RWPE2 (cell line): ENCODE data around the gene TMEM238L.

ENCODE experiments used
- ATAC-seq: fragments of 200-7000 bp; cut with Tn5 transposase; 3 replicates; pipeline ENCODE4 v1.9.1; 2021; ENCODE audit warnings: low read depth
- DNase-seq: peaks from one replicate; pipeline ENCODE4 v3.0.0-alpha.2; 2020; ENCODE audit warnings: low spot score
- H3K27ac ChIP-seq: fragments of 450-650 bp; 2 replicates; pipeline ENCODE4 v1.5.1; 2017; ENCODE audit warnings: mild to moderate bottlenecking; ENCODE audit not compliant: poor library complexity, severe bottlenecking
- H3K27me3 ChIP-seq: fragments of 250-450 bp; sonication (Bioruptor Pico); 2 replicates; pipeline ENCODE4 v1.5.1; 2021; ENCODE audit warnings: mild to moderate bottlenecking, moderate library complexity; ENCODE audit not compliant: insufficient read depth, poor library complexity, severe bottlenecking
- H3K36me3 ChIP-seq: fragments of 250-450 bp; sonication (Bioruptor Pico); 2 replicates; pipeline ENCODE4 v1.5.1; 2020; ENCODE audit warnings: low read depth, mild to moderate bottlenecking, moderate library complexity
- H3K4me1 ChIP-seq: fragments of 250-450 bp; sonication (Bioruptor Pico); 2 replicates; pipeline ENCODE4 v1.5.1; 2021; ENCODE audit warnings: mild to moderate bottlenecking, moderate library complexity; ENCODE audit not compliant: insufficient read depth, poor library complexity, severe bottlenecking
- H3K4me3 ChIP-seq: fragments of 250-450 bp; sonication (Bioruptor Pico); 2 replicates; pipeline ENCODE4 v1.5.1; 2021; ENCODE audit warnings: mild to moderate bottlenecking, moderate library complexity; ENCODE audit not compliant: severe bottlenecking
- H3K9me3 ChIP-seq: fragments of 250-450 bp; sonication (Bioruptor Pico); 2 replicates; pipeline ENCODE4 v1.5.1; 2021; ENCODE audit warnings: mild to moderate bottlenecking, moderate library complexity; ENCODE audit not compliant: severe bottlenecking
- CTCF ChIP-seq: fragments of 450-650 bp; IDR thresholded peaks from one replicate; pipeline ENCODE4 v1.5.1; 2017; ENCODE audit warnings: mild to moderate bottlenecking, moderate library complexity; ENCODE audit not compliant: poor library complexity, severe bottlenecking

TMEM238L gene

GRCh38 chr17:10790491-10791401 is 13.2 kb downstream of the TMEM238L start:
- Histone ChIP-seq H3K4me1 (no peaks in the 10 kb centered on the region), H3K36me3 (no peaks in the 10 kb centered on the region), H3K27me3 (no peaks in the 10 kb centered on the region), H3K27ac (no peak overlapping the region), H3K4me3 (no peak overlapping the region), H3K9me3 (no peaks in the 10 kb centered on the region)
- DNase-seq = no peak
- no peak; the same call in 2 of the 3 replicates for ATAC-seq
- no peak for TF ChIP-seq CTCF

DNA sequence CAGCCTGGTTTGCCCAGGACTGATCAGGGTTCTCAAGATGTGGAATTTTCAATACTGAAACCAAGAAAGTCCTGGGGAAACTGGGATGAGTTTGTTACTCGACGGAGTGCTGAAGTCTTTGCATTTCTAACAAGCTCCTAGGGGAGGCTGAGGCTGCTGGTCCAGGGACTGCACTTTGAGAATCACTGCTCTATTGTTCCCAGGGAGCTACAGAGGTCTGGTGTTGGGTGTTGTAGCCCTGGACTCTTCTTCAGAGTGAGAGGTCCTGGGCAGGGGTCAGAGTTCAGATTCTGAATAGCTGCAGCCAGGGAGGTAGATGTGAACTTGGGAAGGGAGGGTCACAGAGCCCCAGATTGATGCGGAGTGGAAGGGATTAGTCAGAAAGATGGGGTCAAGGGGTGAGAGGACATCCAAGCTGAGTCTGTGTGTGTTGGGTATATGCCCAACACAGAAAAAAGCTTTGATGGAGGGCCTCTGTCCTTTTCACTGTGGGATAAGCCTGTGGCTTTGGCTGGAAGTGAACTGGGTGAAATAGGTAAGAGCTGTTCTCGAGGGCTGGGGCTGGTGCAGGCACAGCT is 14.1 kb downstream of the TMEM238L start:
- no peak for TF ChIP-seq CTCF
- no peak for ATAC-seq
- no peak overlapping the region for H3K27ac ChIP-seq
- H3K36me3 ChIP-seq = no peaks in the 10 kb centered on the region
- no peak for DNase-seq
- H3K4me1 ChIP-seq = no peaks in the 10 kb centered on the region
- no peak overlapping the region for H3K4me3 ChIP-seq
- H3K9me3 ChIP-seq = no peaks in the 10 kb centered on the region
- no peaks in the 10 kb centered on the region for H3K27me3 ChIP-seq

GRCh38 chr17:10787306-10788045 is 16.4 kb downstream of the TMEM238L start:
- Histone ChIP-seq H3K27me3 (no peaks in the 10 kb centered on the region), H3K36me3 (no peaks in the 10 kb centered on the region), H3K9me3 (no peaks in the 10 kb centered on the region), H3K4me3 (no peak overlapping the region), H3K4me1 (no peaks in the 10 kb centered on the region), H3K27ac (no peak overlapping the region)
- ATAC-seq = no peak
- TF ChIP-seq CTCF = no peak
- DNase-seq = no peak

DNA sequence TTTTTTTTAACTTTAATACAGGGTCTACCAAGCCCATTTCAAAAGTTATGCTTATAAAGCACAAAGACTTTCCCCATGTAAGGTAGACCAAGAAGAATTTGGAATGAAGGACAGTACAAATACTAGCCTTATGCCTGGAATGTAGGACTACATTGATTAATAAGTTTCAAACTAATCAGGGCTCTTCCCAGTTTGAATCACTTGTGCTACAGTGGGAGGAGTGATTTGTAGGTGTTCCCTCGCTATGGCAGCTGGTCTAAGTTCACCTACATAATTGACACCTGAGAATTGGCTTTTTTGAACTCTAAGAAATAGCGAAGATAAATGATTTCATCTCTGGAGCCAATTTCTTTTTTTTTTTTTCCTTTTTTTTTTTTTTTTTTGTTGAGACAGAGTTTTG is 18.6 kb downstream of the TMEM238L start:
- TF ChIP-seq CTCF = no peak
- DNase-seq (no peak), ATAC-seq (no peak)
- H3K4me1 ChIP-seq = no peaks in the 10 kb centered on the region
- H3K27me3 ChIP-seq = no peaks in the 10 kb centered on the region
- H3K4me3 ChIP-seq = no peak overlapping the region
- H3K36me3 ChIP-seq = no peaks in the 10 kb centered on the region
- H3K27ac ChIP-seq = no peak overlapping the region
- H3K9me3 ChIP-seq = no peaks in the 10 kb centered on the region
